ENCODE measurements around the gene SPAG9. TPM values are rescaled to one million over a fixed set of nuclear protein-coding genes. Genes with fewer than 3 reads are reported as not detected.

Gene SPAG9
- total RNA-seq, 1 donor from 2014 or later = 164 TPM

- no peak for DNase-seq
These were observed 203.3 kb downstream of the SPAG9 start for GRCh38 chr17:50917418-50917743.

- DNase-seq = no peak
These were observed 203.8 kb downstream of the SPAG9 start for GRCh38 chr17:50916708-50917417.

- DNase-seq = no peak
These were observed 204.5 kb downstream of the SPAG9 start for GRCh38 chr17:50916026-50916707.

GRCh38 chr17:50914505-50915063, 206.1 kb downstream of the SPAG9 start:
- DNase-seq = no peak

GRCh38 chr17:50913120-50913519, 207.5 kb downstream of the SPAG9 start:
- no peak for DNase-seq

Other genes with a start within 250 kb of the SPAG9 start
- 40.7 TPM for gene NME1, start 32.7 kb upstream of the SPAG9 start, total RNA-seq
- gene NME2, start 45.5 kb upstream of the SPAG9 start, total RNA-seq = 183 TPM
- 41.1 TPM for gene MBTD1, start 139.2 kb upstream of the SPAG9 start, total RNA-seq
- 38.5 TPM for gene UTP18, start 139.7 kb upstream of the SPAG9 start, total RNA-seq

Measured in skin of body (tissue), 2 donors.